Colonic mucosa (tissue), 4 donors: ENCODE measurements around the gene LRMDA. TPM values are rescaled to one million over a fixed set of nuclear protein-coding genes. Genes with fewer than 3 reads are reported as not detected.

Experiments
- DNase-seq: peaks from one replicate; pipeline ENCODE4 v3.0.0-alpha.2; 2020
- H3K27ac ChIP-seq: fragments of 200-600 bp; one replicate; pipeline ENCODE4 v1.8.0; 2021
- H3K27me3 ChIP-seq: fragments of 200-600 bp; one replicate; pipeline ENCODE4 v1.8.0; 2021
- H3K36me3 ChIP-seq: fragments of 200-600 bp; one replicate; pipeline ENCODE4 v1.8.0; 2021
- H3K4me1 ChIP-seq: fragments of 200-600 bp; one replicate; pipeline ENCODE4 v1.8.0; 2021; ENCODE audit warnings: mild to moderate bottlenecking
- H3K4me3 ChIP-seq: fragments of 200-600 bp; one replicate; pipeline ENCODE4 v1.8.0; 2021
- H3K9ac ChIP-seq, 2 donors: one replicate each; pipeline ENCODE4 v1.7.0; 2013; ENCODE audit warnings: control low read depth in 2 of 2, low read depth in 2 of 2, low read length in 2 of 2
- H3K9me3 ChIP-seq: fragments of 200-600 bp; one replicate; pipeline ENCODE4 v1.8.0; 2021
- CTCF ChIP-seq: fragments of 200-600 bp; IDR thresholded peaks from one replicate; pipeline ENCODE4 v1.8.0; 2022; ENCODE audit warnings: antibody characterized with exemption, mild to moderate bottlenecking
- intact Hi-C: fragments of 100-400 bp; cut with DNase I; formaldehyde crosslinking; loops from one replicate; pipeline ENCODE4 v1.14.1; 2022
- total RNA-seq, 2 donors: library from RNA; stranded (reverse); fragmentation: NEBNext Ultra II Directional in 1 of 2; extraction: Animal tissue kit (Norgen Biotek cat#: 25700) in 1 of 2; gene quantifications; one replicate each; pipeline ENCODE4 v1.2.1, GENCODE V29; 2021
- donor health status: healthy.
- donor health status: DM: no; HTN: no; CAD: no.
- donor health status: DM: no; HTN: no; CAD: no.

The LRMDA gene
- total RNA-seq, 2 donors from 2014 or later, result 2.5 to 5.2 TPM

- Histone ChIP-seq H3K4me1 (no peaks in the 10 kb centered on the region), H3K4me3 (no peak overlapping the region), H3K9ac (no peak overlapping the region), H3K9me3 (no peaks in the 10 kb centered on the region), H3K36me3 (no peaks in the 10 kb centered on the region), H3K27me3 (no peaks in the 10 kb centered on the region), H3K27ac (no peak overlapping the region)
- intact Hi-C loops, result no loop called here
- no peak for DNase-seq
- TF ChIP-seq CTCF, result no peak
These were observed 585.8 kb downstream of the LRMDA start for GRCh38 chr10:76017026-76017732.

GRCh38 chr10:76017733-76018433 lies 586.5 kb downstream of the LRMDA start:
- no peaks in the 10 kb centered on the region for H3K9me3 ChIP-seq
- H3K4me1 ChIP-seq, result no peaks in the 10 kb centered on the region
- no peak overlapping the region for H3K4me3 ChIP-seq
- no peaks in the 10 kb centered on the region for H3K36me3 ChIP-seq
- DNase-seq, result no peak
- no peak overlapping the region for H3K27ac ChIP-seq
- intact Hi-C loops, result no loop called here
- H3K27me3 ChIP-seq, result no peaks in the 10 kb centered on the region
- H3K9ac ChIP-seq, result no peak overlapping the region
- TF ChIP-seq CTCF, result no peak

GRCh38 chr10:76020630-76021029 lies 589.2 kb downstream of the LRMDA start:
- intact Hi-C loops, result no loop called here
- no peaks in the 10 kb centered on the region for H3K9me3 ChIP-seq
- no peak for TF ChIP-seq CTCF

GRCh38 chr10:76021398-76021797 lies 590.0 kb downstream of the LRMDA start:
- H3K27me3 ChIP-seq, result no peaks in the 10 kb centered on the region
- DNase-seq, result no peak
- no peaks in the 10 kb centered on the region for H3K9me3 ChIP-seq
- H3K4me1 ChIP-seq, result no peaks in the 10 kb centered on the region
- no peaks in the 10 kb centered on the region for H3K36me3 ChIP-seq
- intact Hi-C loops, result no loop called here
- no peak for TF ChIP-seq CTCF
- no peak overlapping the region for H3K27ac ChIP-seq
- H3K4me3 ChIP-seq, result no peak overlapping the region
- H3K9ac ChIP-seq, result no peak overlapping the region

More at GRCh38 chr10:76020630-76021029, 589.2 kb downstream of the LRMDA start:
- no peak for DNase-seq
- Histone ChIP-seq H3K4me3 (no peak overlapping the region), H3K4me1 (no peaks in the 10 kb centered on the region), H3K9ac (no peak overlapping the region), H3K36me3 (no peaks in the 10 kb centered on the region), H3K27ac (no peak overlapping the region), H3K27me3 (no peaks in the 10 kb centered on the region)

GRCh38 chr10:76022366-76022765 lies 590.9 kb downstream of the LRMDA start:
- Histone ChIP-seq H3K9ac (no peak overlapping the region), H3K4me3 (no peak overlapping the region), H3K27me3 (no peaks in the 10 kb centered on the region), H3K27ac (no peak overlapping the region), H3K36me3 (no peaks in the 10 kb centered on the region), H3K4me1 (no peaks in the 10 kb centered on the region), H3K9me3 (no peaks in the 10 kb centered on the region)
- intact Hi-C loops, result no loop called here
- no peak for TF ChIP-seq CTCF
- DNase-seq, result no peak
